Ovary (tissue), 3 donors: ENCODE measurements around the gene LRRC14B.

Experiments used
- POLR2A ChIP-seq: fragments of 450-650 bp; IDR thresholded peaks from one replicate; pipeline ENCODE4 v1.6.1; 2017; ENCODE audit warnings: antibody characterized with exemption, mild to moderate bottlenecking, moderate library complexity
- TF ChIP-seq, protein P1 (sequence below), 3 donors: fragments of 450-650 bp in 2 of 3; fragments of 200-600 bp in 1 of 3; IDR thresholded peaks; one replicate each; pipeline versions ENCODE4 v1.5.1 to v1.8.0; 2016 to 2022; ENCODE audit warnings: antibody characterized with exemption in 3 of 3, mild to moderate bottlenecking in 1 of 3
- donor health status: DM: no; HTN: no; CAD: no.

DNA sequence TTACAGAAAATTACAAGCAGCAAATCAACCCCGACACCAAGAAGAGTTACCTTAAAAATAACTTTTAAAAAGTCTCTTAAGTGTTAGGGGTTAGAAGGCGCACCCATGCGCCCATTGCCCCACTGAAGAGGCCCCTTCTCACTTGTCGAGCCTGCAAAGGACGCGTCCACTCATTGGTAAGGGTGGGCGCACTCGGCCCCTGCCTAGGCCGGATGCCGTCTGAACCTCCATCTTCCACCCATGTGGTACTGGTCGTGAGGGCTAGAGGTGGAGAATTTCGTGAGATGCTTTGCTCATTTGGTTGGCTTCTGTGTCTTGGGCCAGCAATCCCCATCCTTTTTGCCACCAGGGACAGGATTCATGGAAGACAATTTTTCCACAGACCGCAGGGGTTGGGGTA, 27.5 kb upstream of the LRRC14B start:
- TF ChIP-seq, protein P1, sequence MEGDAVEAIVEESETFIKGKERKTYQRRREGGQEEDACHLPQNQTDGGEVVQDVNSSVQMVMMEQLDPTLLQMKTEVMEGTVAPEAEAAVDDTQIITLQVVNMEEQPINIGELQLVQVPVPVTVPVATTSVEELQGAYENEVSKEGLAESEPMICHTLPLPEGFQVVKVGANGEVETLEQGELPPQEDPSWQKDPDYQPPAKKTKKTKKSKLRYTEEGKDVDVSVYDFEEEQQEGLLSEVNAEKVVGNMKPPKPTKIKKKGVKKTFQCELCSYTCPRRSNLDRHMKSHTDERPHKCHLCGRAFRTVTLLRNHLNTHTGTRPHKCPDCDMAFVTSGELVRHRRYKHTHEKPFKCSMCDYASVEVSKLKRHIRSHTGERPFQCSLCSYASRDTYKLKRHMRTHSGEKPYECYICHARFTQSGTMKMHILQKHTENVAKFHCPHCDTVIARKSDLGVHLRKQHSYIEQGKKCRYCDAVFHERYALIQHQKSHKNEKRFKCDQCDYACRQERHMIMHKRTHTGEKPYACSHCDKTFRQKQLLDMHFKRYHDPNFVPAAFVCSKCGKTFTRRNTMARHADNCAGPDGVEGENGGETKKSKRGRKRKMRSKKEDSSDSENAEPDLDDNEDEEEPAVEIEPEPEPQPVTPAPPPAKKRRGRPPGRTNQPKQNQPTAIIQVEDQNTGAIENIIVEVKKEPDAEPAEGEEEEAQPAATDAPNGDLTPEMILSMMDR (IDR thresholded peaks at IDR 0.05), result no peak
- no peak for TF ChIP-seq POLR2A
